ENCODE results near the gene MVK.

MVK gene

DNA sequence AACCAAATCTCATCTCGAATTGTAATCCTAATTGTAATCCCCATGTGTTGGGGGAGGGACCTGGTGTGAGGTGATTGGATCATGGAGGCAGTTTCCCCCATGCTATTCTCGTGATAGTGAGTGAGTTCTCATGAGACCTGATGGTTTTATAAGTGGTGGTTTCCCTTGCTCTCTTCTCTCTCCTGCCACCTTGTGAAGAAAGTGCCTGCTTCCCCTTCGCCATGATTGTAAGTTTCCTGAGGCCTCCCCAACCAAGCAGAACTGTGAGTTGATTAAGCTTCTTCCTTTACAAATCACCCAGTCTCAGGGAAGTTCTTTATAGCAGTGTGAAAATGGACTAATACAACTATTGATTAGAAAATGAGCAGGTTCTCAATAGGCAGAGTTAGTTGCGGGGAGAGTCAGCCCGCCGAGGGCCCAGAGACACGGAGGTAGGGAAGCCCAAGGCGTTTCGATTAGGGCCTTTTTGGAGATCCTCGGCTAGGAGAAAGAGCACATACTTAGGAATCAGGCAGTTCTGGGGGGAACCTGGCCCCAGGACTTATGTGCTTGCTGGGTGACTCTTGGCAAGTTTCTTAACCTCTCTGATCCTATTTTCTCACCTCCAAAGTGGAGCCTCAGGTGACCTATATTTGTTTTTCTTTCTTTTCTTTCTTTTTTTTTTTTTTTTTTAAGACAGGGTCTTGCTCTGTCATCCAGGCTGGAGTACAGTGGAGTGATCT, 65.7 kb downstream of the MVK start:
- DNase-seq (ENCODE audit: extremely low read depth, insufficient read length): no peak
- H3K27me3 ChIP-seq (replicated peaks; ENCODE audit: control insufficient read depth, insufficient read depth, low read length): no peaks in the 10 kb centered on the region
- H3K36me3 ChIP-seq (ENCODE audit: control insufficient read depth, insufficient read depth, low read length): no peaks in the 10 kb centered on the region
- H3K4me3 ChIP-seq (replicated peaks; ENCODE audit: low read depth, low read length): no peak overlapping the region
- TF ChIP-seq, protein P1, sequence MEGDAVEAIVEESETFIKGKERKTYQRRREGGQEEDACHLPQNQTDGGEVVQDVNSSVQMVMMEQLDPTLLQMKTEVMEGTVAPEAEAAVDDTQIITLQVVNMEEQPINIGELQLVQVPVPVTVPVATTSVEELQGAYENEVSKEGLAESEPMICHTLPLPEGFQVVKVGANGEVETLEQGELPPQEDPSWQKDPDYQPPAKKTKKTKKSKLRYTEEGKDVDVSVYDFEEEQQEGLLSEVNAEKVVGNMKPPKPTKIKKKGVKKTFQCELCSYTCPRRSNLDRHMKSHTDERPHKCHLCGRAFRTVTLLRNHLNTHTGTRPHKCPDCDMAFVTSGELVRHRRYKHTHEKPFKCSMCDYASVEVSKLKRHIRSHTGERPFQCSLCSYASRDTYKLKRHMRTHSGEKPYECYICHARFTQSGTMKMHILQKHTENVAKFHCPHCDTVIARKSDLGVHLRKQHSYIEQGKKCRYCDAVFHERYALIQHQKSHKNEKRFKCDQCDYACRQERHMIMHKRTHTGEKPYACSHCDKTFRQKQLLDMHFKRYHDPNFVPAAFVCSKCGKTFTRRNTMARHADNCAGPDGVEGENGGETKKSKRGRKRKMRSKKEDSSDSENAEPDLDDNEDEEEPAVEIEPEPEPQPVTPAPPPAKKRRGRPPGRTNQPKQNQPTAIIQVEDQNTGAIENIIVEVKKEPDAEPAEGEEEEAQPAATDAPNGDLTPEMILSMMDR (IDR thresholded peaks at IDR 0.05; ENCODE audit: insufficient read depth, low read length, poor library complexity, severe bottlenecking): no peak

DNA sequence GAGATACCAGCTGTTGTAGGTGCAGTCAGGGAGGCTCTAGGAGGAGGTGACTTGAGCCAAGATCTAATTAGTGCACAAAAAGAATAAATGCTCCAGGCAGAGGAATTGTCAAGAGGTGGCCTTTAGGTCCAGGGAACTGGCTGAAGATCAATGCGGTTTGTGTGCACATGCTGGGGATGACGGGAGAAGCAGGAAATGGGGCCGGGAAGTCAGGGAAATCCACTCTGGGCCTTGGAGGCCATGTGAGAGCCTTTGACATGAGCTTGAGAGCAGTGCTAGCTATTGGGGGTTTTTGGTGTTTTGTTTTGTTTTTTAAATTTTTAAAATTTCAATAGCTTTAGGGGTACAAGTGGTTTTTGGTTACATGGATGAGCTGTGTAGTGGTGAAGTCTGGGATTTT, 67.4 kb downstream of the MVK start:
- H3K27me3 ChIP-seq (replicated peaks; ENCODE audit: control insufficient read depth, insufficient read depth, low read length): no peaks in the 10 kb centered on the region
- H3K36me3 ChIP-seq (ENCODE audit: control insufficient read depth, insufficient read depth, low read length): no peaks in the 10 kb centered on the region
- no peak for DNase-seq (ENCODE audit: extremely low read depth, insufficient read length)
- H3K4me3 ChIP-seq (replicated peaks; ENCODE audit: low read depth, low read length): no peak overlapping the region
- TF ChIP-seq, protein P1 (IDR thresholded peaks at IDR 0.05; ENCODE audit: insufficient read depth, low read length, poor library complexity, severe bottlenecking): no peak

DNA sequence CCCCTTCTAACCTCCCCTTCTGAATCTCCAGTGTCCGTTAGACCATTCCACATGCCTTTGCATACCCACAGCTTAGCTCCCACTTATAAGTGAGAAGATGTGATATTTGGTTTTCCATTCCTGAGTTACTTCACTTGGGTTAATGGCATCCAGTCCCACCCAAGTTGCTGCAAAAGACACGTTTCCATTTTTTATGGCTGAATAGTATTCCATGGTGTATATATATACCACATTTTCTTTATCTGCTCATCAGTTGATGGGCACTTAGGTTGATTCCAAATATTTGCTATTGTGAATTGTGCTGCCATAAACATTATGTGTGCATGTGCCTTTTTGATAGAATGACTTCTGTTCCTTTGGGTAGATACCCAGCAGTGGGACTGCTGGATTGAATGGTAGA, 67.8 kb downstream of the MVK start:
- Histone ChIP-seq H3K27me3 (replicated peaks; ENCODE audit: control insufficient read depth, insufficient read depth, low read length) (peaks cover 2% of the 10 kb centered on the region; the same call in 1 of the 2 replicates), H3K4me3 (replicated peaks; ENCODE audit: low read depth, low read length) (no peak overlapping the region), H3K36me3 (ENCODE audit: control insufficient read depth, insufficient read depth, low read length) (no peaks in the 10 kb centered on the region)
- no peak for DNase-seq (ENCODE audit: extremely low read depth, insufficient read length)
- TF ChIP-seq, protein P1 (IDR thresholded peaks at IDR 0.05; ENCODE audit: insufficient read depth, low read length, poor library complexity, severe bottlenecking): no peak

DNA sequence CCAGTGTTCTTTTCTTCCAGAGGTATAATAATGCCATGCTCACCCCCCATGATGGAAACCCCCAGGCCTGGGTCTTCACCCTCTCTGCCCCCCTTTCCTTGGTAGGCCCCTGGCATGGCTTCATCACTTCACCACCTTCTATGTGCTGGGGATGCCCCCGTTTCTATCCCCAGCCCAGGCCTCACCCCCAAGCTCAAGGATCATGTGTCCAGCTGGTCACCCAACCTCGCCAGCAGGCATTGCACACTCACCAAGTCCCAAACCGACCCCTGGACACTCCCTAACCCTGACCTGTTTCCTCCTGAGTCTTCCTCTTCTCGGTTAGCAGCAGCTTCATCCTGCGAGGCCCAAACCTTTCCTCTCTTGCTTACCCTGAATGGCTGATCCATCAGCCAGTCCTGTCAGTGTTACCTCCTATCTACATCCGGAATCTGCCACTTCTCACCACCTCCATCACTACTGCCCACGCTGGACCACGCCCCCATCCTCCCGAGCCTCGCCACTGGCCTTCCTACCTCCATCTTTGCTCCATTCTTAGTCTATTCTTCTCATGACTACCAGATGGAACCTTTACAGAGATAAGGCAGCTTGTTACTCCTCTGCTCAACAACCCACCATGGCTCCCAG, 69.0 kb downstream of the MVK start:
- Histone ChIP-seq H3K36me3 (ENCODE audit: control insufficient read depth, insufficient read depth, low read length) (no peaks in the 10 kb centered on the region), H3K27me3 (replicated peaks; ENCODE audit: control insufficient read depth, insufficient read depth, low read length) (peaks cover 2% of the 10 kb centered on the region; the same call in 1 of the 2 replicates), H3K4me3 (replicated peaks; ENCODE audit: low read depth, low read length) (no peak overlapping the region)
- no peak for DNase-seq (ENCODE audit: extremely low read depth, insufficient read length)
- TF ChIP-seq, protein P1 (IDR thresholded peaks at IDR 0.05; ENCODE audit: insufficient read depth, low read length, poor library complexity, severe bottlenecking): no peak

DNA sequence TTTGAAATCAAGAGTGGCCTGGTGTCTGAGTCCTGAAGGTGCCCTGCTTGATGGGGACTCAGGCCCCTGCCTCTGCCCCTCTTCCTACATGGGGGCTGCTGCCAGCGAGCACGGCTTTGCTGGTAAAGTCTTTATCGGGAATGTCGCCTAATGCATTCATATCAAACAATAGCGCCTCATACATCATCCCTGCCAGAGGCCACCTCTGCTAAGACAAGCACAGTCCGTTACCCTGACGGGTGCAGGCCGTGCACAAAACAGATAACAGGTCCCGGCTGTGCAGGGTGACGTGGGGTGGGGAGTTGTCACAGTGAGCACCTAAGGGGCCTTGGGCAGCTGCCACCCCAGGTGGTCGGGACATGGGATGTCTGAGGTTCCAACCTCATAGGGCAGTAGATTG, 71.6 kb downstream of the MVK start:
- Histone ChIP-seq H3K27me3 (replicated peaks; ENCODE audit: control insufficient read depth, insufficient read depth, low read length) (peaks cover 2% of the 10 kb centered on the region; the same call in 1 of the 2 replicates), H3K36me3 (ENCODE audit: control insufficient read depth, insufficient read depth, low read length) (no peaks in the 10 kb centered on the region), H3K4me3 (replicated peaks; ENCODE audit: low read depth, low read length) (no peak overlapping the region)
- no peak for DNase-seq (ENCODE audit: extremely low read depth, insufficient read length)
- TF ChIP-seq, protein P1 (IDR thresholded peaks at IDR 0.05; ENCODE audit: insufficient read depth, low read length, poor library complexity, severe bottlenecking): no peak
